ENCODE results near the gene FBXW4. TPM values are rescaled to one million over a fixed set of nuclear protein-coding genes. Genes with fewer than 3 reads are reported as not detected.

FBXW4 gene
- total and polyA plus RNA-seq, 12 donors = 34.4 to 81.7 (median 58.0) TPM

DNA sequence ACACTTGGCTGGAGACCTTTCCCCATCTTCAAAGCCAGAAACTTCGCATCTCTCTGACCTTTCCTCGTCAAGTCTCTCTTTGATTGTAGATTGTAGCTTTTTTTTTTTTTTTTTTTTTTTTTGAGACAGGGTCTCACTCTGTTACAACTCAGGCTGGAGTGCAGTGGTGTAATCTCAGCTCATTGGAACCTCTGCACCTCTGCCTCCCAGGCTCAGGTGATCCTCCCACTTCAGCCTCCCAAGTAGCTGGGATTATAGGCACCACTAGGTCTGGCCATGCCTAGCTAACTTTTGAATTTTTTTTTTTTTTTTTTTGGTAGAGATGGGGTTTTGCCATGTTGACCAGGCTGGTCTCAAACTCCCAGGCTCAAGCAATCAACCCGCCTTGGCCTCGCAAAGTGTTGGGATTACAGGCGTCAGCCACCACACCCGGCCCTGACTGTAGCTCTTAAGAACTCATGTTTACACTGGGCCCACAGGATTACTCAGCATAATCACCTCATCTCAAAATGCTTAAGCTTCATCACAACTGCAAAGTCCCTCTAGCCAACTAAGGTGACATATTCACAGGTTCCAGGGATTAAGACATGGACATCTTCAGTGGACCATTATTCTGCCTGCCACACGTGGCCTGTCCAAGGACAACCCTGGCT, 118.6 kb downstream of the FBXW4 start:
- Histone ChIP-seq H3K27me3 (no peaks in the 10 kb centered on the region), H3K36me3 (replicated peaks in 1 of 2) (peaks cover 0 to 29% of the 10 kb centered on the region in 2 donors), H3K4me3 (no peak overlapping the region), H3K9me3 (replicated peaks in 1 of 3) (peaks cover 0 to 8% (median 0%) of the 10 kb centered on the region in 3 donors), H3K27ac (no peak overlapping the region), H3K4me1 (replicated peaks in 1 of 2) (no peaks in the 10 kb centered on the region)
- 83 to 89% (median 88%) methylated on average over 7 of the region's 7 CpGs for WGBS, 4 donors
- no peak for DNase-seq
- TF ChIP-seq POLR2A (IDR thresholded peaks at IDR 0.05) = no peak
- TF ChIP-seq, protein P1, sequence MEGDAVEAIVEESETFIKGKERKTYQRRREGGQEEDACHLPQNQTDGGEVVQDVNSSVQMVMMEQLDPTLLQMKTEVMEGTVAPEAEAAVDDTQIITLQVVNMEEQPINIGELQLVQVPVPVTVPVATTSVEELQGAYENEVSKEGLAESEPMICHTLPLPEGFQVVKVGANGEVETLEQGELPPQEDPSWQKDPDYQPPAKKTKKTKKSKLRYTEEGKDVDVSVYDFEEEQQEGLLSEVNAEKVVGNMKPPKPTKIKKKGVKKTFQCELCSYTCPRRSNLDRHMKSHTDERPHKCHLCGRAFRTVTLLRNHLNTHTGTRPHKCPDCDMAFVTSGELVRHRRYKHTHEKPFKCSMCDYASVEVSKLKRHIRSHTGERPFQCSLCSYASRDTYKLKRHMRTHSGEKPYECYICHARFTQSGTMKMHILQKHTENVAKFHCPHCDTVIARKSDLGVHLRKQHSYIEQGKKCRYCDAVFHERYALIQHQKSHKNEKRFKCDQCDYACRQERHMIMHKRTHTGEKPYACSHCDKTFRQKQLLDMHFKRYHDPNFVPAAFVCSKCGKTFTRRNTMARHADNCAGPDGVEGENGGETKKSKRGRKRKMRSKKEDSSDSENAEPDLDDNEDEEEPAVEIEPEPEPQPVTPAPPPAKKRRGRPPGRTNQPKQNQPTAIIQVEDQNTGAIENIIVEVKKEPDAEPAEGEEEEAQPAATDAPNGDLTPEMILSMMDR (IDR thresholded peaks at IDR 0.05) = no peak
- intact Hi-C loops (cut with DNase I) = loop anchor here in 1 of 2 donors (10.0 kb wide), 1 partner anchor 102 kb away; no protein-coding TSS in a partner anchor

GRCh38 chr10:101575580-101576210, 119.3 kb downstream of the FBXW4 start:
- TF ChIP-seq, protein P1 (IDR thresholded peaks at IDR 0.05) = no peak
- TF ChIP-seq POLR2A (IDR thresholded peaks at IDR 0.05) = no peak
- no peak overlapping the region for H3K27ac ChIP-seq
- H3K9me3 ChIP-seq (replicated peaks in 1 of 3) = peaks cover 0 to 8% (median 0%) of the 10 kb centered on the region in 3 donors
- DNase-seq = no peak
- peaks cover 0 to 23% of the 10 kb centered on the region in 2 donors for H3K36me3 ChIP-seq (replicated peaks in 1 of 2)
- 86 to 94% (median 92%) methylated on average over 4 to 7 of the region's 7 CpGs for WGBS, 4 donors
- no peaks in the 10 kb centered on the region for H3K27me3 ChIP-seq
- H3K4me3 ChIP-seq = no peak overlapping the region
- intact Hi-C loops (cut with DNase I) = loop anchor here in 1 of 2 donors (10.0 kb wide), 1 partner anchor 101 kb away; no protein-coding TSS in a partner anchor
- H3K4me1 ChIP-seq (replicated peaks in 1 of 2) = peaks cover 2% of the 10 kb centered on the region in 2 donors

- DNase-seq = no peak
- Histone ChIP-seq H3K36me3 (replicated peaks in 1 of 2) (peaks cover 0 to 17% of the 10 kb centered on the region in 2 donors), H3K27me3 (no peaks in the 10 kb centered on the region), H3K4me1 (replicated peaks in 1 of 2) (peaks cover 6% of the 10 kb centered on the region in 2 donors), H3K9me3 (replicated peaks in 1 of 3) (peaks cover 0 to 8% (median 0%) of the 10 kb centered on the region in 3 donors), H3K4me3 (no peak overlapping the region), H3K27ac (no peak overlapping the region)
- WGBS, 4 donors = 83 to 100% (median 92%) methylated on average over 3 of the region's 3 CpGs
- no peak for TF ChIP-seq POLR2A (IDR thresholded peaks at IDR 0.05)
- TF ChIP-seq, protein P1 (IDR thresholded peaks at IDR 0.05) = no peak
- intact Hi-C loops (cut with DNase I) = loop anchor here in 1 of 2 donors (10.0 kb wide), 1 partner anchor 100 kb away; no protein-coding TSS in a partner anchor
Observed at GRCh38 chr10:101575091-101575490, 119.9 kb downstream of the FBXW4 start.
